Type B pancreatic cell (in vitro differentiated cells): ENCODE measurements around the gene SYTL3. TPM values are rescaled to one million over a fixed set of nuclear protein-coding genes. Genes with fewer than 3 reads are reported as not detected.

Source experiments
- DNase-seq: peaks from one replicate; pipeline ENCODE4 v3.0.0; 2021; ENCODE audit warnings: mixed read lengths; ENCODE audit not compliant: unreplicated experiment; ENCODE audit errors: extremely low spot score
- H3K27ac Mint-ChIP-seq: 2 replicates; pipeline ENCODE4 v1.8.0; 2021; ENCODE audit warnings: mild to moderate bottlenecking, mixed read lengths
- H3K27me3 Mint-ChIP-seq: 2 replicates; pipeline ENCODE4 v1.8.0; 2021; ENCODE audit warnings: mixed read lengths
- H3K36me3 Mint-ChIP-seq: 2 replicates; pipeline ENCODE4 v1.8.0; 2021; ENCODE audit warnings: mixed read lengths
- H3K4me1 Mint-ChIP-seq: one replicate; pipeline ENCODE4 v1.8.0; 2021; ENCODE audit warnings: mixed read lengths; ENCODE audit not compliant: unreplicated experiment
- H3K4me3 Mint-ChIP-seq: 2 replicates; pipeline ENCODE4 v1.8.0; 2021; ENCODE audit warnings: mild to moderate bottlenecking, mixed read lengths
- H3K9me3 Mint-ChIP-seq: 2 replicates; pipeline ENCODE4 v1.8.0; 2021; ENCODE audit warnings: mixed read lengths
- total RNA-seq: library from RNA; stranded (reverse); gene quantifications from 2 replicates; pipeline ENCODE4 v1.2.1, GENCODE V29; 2021; ENCODE audit warnings: low replicate concordance
- TF ChIP-seq, protein P1 (sequence below): fragments of 200-600 bp; sonication (generic); conservative IDR thresholded peaks from 2 replicates; pipeline ENCODE4 v1.5.0; 2021; ENCODE audit warnings: antibody characterized with exemption, mild to moderate bottlenecking

Gene SYTL3
- total RNA-seq, 1 donor from 2014 or later = 2.2 TPM

DNA sequence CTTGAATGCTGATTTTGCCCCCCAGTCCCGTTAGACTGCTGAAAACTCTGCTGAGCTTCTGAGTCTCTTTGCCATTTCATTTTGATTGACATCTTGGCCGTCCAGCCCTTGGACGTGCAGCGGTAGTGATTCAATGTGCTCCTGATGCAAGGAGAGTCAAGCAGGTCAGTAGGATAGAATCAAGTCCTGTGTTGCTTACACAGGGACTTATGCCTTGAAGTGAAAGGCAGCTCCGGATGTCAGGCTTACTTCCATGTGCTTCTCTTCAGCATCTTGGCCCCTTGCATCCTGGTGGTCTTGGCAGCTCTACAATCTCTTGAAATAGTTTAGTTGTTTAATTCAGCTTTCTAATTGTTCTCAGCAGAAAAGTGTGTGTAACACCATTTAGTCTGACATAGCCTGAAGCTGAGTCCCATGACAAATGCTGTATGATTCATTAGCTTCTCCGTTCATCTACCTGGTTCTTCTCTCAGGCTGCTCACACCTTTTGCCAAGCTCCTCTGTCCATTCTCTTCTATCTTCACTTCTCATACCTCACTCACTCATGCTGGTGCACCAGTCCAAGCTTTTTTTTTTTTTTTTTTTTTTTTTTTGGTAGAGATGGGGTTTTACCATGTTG is 93.3 kb downstream of the SYTL3 start:
- no peak overlapping the region for H3K27ac Mint-ChIP-seq
- H3K4me1 Mint-ChIP-seq = peaks cover 20% of the 10 kb centered on the region
- no peak for DNase-seq
- peaks cover 9% of the 10 kb centered on the region for H3K9me3 Mint-ChIP-seq
- TF ChIP-seq, protein P1, sequence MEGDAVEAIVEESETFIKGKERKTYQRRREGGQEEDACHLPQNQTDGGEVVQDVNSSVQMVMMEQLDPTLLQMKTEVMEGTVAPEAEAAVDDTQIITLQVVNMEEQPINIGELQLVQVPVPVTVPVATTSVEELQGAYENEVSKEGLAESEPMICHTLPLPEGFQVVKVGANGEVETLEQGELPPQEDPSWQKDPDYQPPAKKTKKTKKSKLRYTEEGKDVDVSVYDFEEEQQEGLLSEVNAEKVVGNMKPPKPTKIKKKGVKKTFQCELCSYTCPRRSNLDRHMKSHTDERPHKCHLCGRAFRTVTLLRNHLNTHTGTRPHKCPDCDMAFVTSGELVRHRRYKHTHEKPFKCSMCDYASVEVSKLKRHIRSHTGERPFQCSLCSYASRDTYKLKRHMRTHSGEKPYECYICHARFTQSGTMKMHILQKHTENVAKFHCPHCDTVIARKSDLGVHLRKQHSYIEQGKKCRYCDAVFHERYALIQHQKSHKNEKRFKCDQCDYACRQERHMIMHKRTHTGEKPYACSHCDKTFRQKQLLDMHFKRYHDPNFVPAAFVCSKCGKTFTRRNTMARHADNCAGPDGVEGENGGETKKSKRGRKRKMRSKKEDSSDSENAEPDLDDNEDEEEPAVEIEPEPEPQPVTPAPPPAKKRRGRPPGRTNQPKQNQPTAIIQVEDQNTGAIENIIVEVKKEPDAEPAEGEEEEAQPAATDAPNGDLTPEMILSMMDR = no peak
- H3K36me3 Mint-ChIP-seq = no peaks in the 10 kb centered on the region
- no peak overlapping the region for H3K4me3 Mint-ChIP-seq
- H3K27me3 Mint-ChIP-seq = no peaks in the 10 kb centered on the region

DNA sequence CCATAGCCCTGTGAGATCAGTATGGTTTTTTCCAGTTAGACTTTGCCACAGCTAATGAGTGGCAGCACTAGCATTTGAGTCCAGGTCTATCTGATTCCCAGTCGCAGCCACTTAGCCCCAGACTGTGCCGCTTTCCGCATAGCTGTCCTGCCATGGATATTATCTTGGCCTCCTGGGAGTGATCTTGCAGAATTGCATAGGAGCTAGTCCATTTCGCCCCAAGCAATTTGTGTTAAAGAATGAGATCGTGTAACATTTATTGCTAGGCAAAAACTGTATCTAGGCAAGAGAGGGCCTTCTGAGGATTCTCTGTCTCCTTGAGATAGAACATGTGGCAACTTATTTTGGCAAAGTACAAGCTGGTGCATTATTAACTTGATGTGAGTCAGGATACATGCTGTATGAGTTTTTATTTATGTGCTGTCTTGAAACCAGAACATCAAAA is 95.2 kb downstream of the SYTL3 start:
- Mint-ChIP-seq H3K36me3 (no peaks in the 10 kb centered on the region), H3K9me3 (no peaks in the 10 kb centered on the region), H3K27ac (peak overlapping the region; percentile 48), H3K4me3 (no peak overlapping the region), H3K27me3 (no peaks in the 10 kb centered on the region), H3K4me1 (peaks cover 21% of the 10 kb centered on the region)
- DNase-seq = no peak
- TF ChIP-seq, protein P1 = no peak

DNA sequence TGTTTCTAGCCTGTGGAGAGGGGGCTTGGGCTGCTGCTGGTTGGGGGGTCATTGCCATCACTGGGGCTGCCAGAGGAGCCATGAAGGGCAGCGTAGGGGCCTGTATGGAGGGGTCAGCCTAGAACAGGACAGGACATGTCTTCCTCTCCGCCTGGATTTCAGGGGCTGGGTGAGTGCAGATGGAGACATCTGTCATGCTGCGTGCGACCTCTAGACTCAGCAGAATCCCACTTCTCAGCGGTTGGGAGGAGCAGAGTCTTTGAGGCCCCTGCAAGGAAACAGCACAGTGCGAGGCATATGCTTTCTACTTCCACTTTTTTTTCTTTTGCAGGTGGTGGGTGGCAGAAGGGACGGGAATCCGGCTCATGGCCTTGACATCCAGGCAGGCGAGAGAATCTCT is 101.4 kb downstream of the SYTL3 start:
- no peak overlapping the region for H3K4me3 Mint-ChIP-seq
- no peaks in the 10 kb centered on the region for H3K9me3 Mint-ChIP-seq
- H3K27me3 Mint-ChIP-seq = no peaks in the 10 kb centered on the region
- H3K27ac Mint-ChIP-seq = peak overlapping the region; percentile 38
- DNase-seq = no peak
- H3K36me3 Mint-ChIP-seq = no peaks in the 10 kb centered on the region
- TF ChIP-seq, protein P1 = no peak
- H3K4me1 Mint-ChIP-seq = peaks cover 22% of the 10 kb centered on the region

DNA sequence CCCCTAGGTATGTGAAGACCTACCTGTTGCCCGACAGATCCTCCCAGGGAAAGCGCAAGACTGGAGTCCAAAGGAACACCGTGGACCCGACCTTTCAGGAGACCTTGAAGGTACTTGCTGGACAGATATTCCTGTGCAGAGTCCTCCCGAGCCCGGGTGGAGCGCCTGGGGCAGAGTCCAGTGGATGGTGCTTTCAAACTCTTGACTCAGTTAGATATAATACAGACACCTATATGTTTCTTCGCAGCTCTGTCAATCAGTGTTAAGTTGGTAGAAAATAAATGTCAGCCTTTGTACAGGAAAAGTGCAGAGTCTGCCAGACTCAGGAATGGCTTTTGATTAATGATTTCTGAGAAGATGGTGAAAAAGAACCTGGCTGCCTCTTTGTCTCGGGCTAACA is 102.1 kb downstream of the SYTL3 start:
- Mint-ChIP-seq H3K4me3 (no peak overlapping the region), H3K9me3 (no peaks in the 10 kb centered on the region)
- DNase-seq = no peak

DNA sequence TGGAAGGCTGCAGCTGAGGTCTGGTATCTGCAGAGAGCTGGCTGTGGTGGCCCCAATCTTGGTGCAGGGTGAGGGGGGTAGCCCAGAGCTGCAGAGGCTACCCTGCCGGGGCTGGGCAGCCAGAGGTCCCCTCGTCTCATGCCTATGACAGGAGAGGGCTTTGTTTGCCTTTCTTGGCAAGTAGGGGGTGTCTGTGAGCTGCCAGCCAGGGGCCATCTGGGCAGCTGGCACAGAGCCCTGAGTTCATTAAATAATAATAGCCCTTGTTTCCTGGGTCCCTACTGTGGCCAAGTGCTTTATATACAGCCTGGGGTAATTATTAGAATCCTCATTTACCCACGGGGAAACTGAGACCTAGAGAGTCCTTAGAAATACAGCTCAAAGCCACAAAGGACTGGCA is 102.8 kb downstream of the SYTL3 start:
- DNase-seq = no peak
- Mint-ChIP-seq H3K4me1 (peaks cover 27% of the 10 kb centered on the region), H3K9me3 (no peaks in the 10 kb centered on the region), H3K36me3 (no peaks in the 10 kb centered on the region), H3K27ac (no peak overlapping the region), H3K4me3 (no peak overlapping the region), H3K27me3 (no peaks in the 10 kb centered on the region)
- TF ChIP-seq, protein P1 = no peak

More for the DNA sequence above, 102.1 kb downstream of the SYTL3 start:
- Mint-ChIP-seq H3K27me3 (no peaks in the 10 kb centered on the region), H3K36me3 (no peaks in the 10 kb centered on the region), H3K4me1 (peaks cover 22% of the 10 kb centered on the region), H3K27ac (no peak overlapping the region)
- TF ChIP-seq, protein P1 = no peak
